H1 (cell line): ENCODE results near the gene AP2A2. TPM values are rescaled to one million over a fixed set of nuclear protein-coding genes. Genes with fewer than 3 reads are reported as not detected.

ENCODE experiments used
- CTCF ChIA-PET: fragments of 300-600 bp; sonication (Branson Sonifier 250); formaldehyde crosslinking; loops from one replicate; lab custom pipeline; 2021; ENCODE audit not compliant: partially characterized antibody; lab: Charles Lee
- POLR2A ChIA-PET: fragments of 300-600 bp; sonication (Branson Sonifier 250); formaldehyde crosslinking; loops from one replicate; lab custom pipeline; 2021; ENCODE audit warnings: inconsistent platforms; ENCODE audit not compliant: partially characterized antibody; lab: Charles Lee
- DNase-seq, 2 experiments: peaks; one replicate each; pipeline versions ENCODE4 v3.0.0 to v3.0.0-alpha.2; 2010 to 2022; ENCODE audit warnings: low spot score in 2 of 2, low read depth in 1 of 2, mixed read lengths in 1 of 2
- FAIRE-seq: peaks from 2 replicates; lab custom pipeline; 2011; peaks lifted over from hg19 to GRCh38; lab: Jason Lieb, UNC
- H2AFZ ChIP-seq: 2 replicates; pipeline ENCODE4 v1.8.1; 2012; ENCODE audit warnings: low read length, inconsistent platforms
- H2AK5ac ChIP-seq: 2 replicates; pipeline ENCODE4 v1.6.1; 2013; ENCODE audit warnings: low read depth, low read length
- H2BK120ac ChIP-seq: replicated peaks from 2 replicates; pipeline ENCODE3; 2013; ENCODE audit warnings: low read depth, low read length, inconsistent platforms
- H2BK12ac ChIP-seq: 2 replicates; pipeline ENCODE4 v1.6.1; 2013; ENCODE audit warnings: low read depth, low read length
- H2BK15ac ChIP-seq: 2 replicates; pipeline ENCODE4 v1.6.1; 2013; ENCODE audit warnings: low read length
- H2BK20ac ChIP-seq: 2 replicates; pipeline ENCODE4 v1.6.1; 2013; ENCODE audit warnings: low read length
- H2BK5ac ChIP-seq: 2 replicates; pipeline ENCODE4 v1.6.1; 2013; ENCODE audit warnings: low read depth, low read length
- H3K14ac ChIP-seq: 2 replicates; pipeline ENCODE4 v1.6.1; 2013; ENCODE audit warnings: inconsistent platforms; ENCODE audit not compliant: insufficient read length
- H3K18ac ChIP-seq: 2 replicates; pipeline ENCODE4 v1.6.1; 2013; ENCODE audit warnings: low read length; ENCODE audit errors: extremely low read depth
- H3K23ac ChIP-seq: 2 replicates; pipeline ENCODE4 v1.6.1; 2013; ENCODE audit warnings: inconsistent platforms; ENCODE audit not compliant: insufficient read length
- H3K23me2 ChIP-seq: 2 replicates; pipeline ENCODE4 v1.6.1; 2013; ENCODE audit warnings: low read depth, low read length
- H3K27ac ChIP-seq: 2 replicates; pipeline ENCODE4 v1.6.1; 2011; ENCODE audit warnings: low read depth, low read length, inconsistent platforms
- H3K27me3 ChIP-seq, 4 experiments: replicated peaks in 1 of 4; 1 replicate in 1 of 4; 2 replicates in 3 of 4; pipeline versions ENCODE4 v1.6.1 to v1.8.1; 2011 to 2013; ENCODE audit warnings: low read length in 3 of 4, mild to moderate bottlenecking in 3 of 4, inconsistent platforms in 2 of 4, mixed read lengths in 2 of 4, moderate library complexity in 1 of 4; ENCODE audit not compliant: control insufficient read depth in 3 of 4, insufficient read depth in 3 of 4; ENCODE audit errors: extremely low read depth in 1 of 4
- H3K36me3 ChIP-seq, 4 experiments: 2 replicates each; pipeline versions ENCODE4 v1.6.1 to v1.8.1; 2011 to 2013; ENCODE audit warnings: mild to moderate bottlenecking in 4 of 4, low read length in 3 of 4, moderate library complexity in 2 of 4, control low read depth in 1 of 4, inconsistent platforms in 1 of 4; ENCODE audit not compliant: insufficient read depth in 4 of 4, control insufficient read depth in 2 of 4
- H3K4ac ChIP-seq: replicated peaks from 2 replicates; pipeline ENCODE3; 2013; ENCODE audit warnings: low read length, low read depth, mixed read lengths, inconsistent platforms; ENCODE audit not compliant: insufficient read length
- H3K4me1 ChIP-seq, 4 experiments: replicated peaks in 1 of 4; 1 replicate in 1 of 4; 2 replicates in 3 of 4; pipeline versions ENCODE4 v1.6.1 to v1.8.1; 2011 to 2013; ENCODE audit warnings: low read length in 3 of 4, inconsistent platforms in 2 of 4, mixed read lengths in 1 of 4; ENCODE audit not compliant: insufficient read depth in 4 of 4, control insufficient read depth in 3 of 4
- H3K4me2 ChIP-seq, 2 experiments: 2 replicates each; pipeline versions ENCODE4 v1.6.1 to v1.8.1; 2011 to 2013; ENCODE audit warnings: low read depth in 2 of 2, low read length in 2 of 2, control low read depth in 1 of 2, inconsistent platforms in 1 of 2, mild to moderate bottlenecking in 1 of 2; ENCODE audit not compliant: insufficient read depth in 1 of 2
- H3K4me3 ChIP-seq, 4 experiments: fragments of 200-600, 300-600 bp in 1 of 4; sonication (generic), shearing (Covaris generic), sonication (Bioruptor Twin) in 1 of 4; 2 replicates each; pipeline versions ENCODE4 v1.5.1 to v1.8.1; 2011 to 2016; ENCODE audit warnings: low read length in 4 of 4, low read depth in 3 of 4, control low read depth in 2 of 4, inconsistent platforms in 2 of 4, mild to moderate bottlenecking in 2 of 4, mixed read lengths in 1 of 4, moderate library complexity in 1 of 4; ENCODE audit not compliant: insufficient read depth in 2 of 4; ENCODE audit errors: extremely low read depth in 1 of 4
- H3K56ac ChIP-seq: replicated peaks from 2 replicates; pipeline ENCODE3; 2013; ENCODE audit warnings: low read depth, mild to moderate bottlenecking, mixed read lengths, low read length, inconsistent platforms; ENCODE audit not compliant: insufficient read length
- H3K79me1 ChIP-seq: 2 replicates; pipeline ENCODE4 v1.6.1; 2013; ENCODE audit warnings: low read depth, low read length, control low read depth
- H3K79me2 ChIP-seq, 2 experiments: 2 replicates each; pipeline versions ENCODE4 v1.6.1 to v1.8.1; 2012 to 2013; ENCODE audit warnings: low read length in 2 of 2, mild to moderate bottlenecking in 2 of 2, inconsistent platforms in 1 of 2; ENCODE audit not compliant: insufficient read depth in 2 of 2, control insufficient read depth in 1 of 2
- H3K9ac ChIP-seq, 4 experiments: replicated peaks in 1 of 4; 1 replicate in 1 of 4; 2 replicates in 3 of 4; pipeline versions ENCODE4 v1.6.1 to v1.8.1; 2011 to 2013; ENCODE audit warnings: low read depth in 3 of 4, low read length in 3 of 4, control low read depth in 2 of 4, mild to moderate bottlenecking in 2 of 4, moderate library complexity in 2 of 4, inconsistent platforms in 1 of 4; ENCODE audit errors: extremely low read depth in 1 of 4
- H3K9me3 ChIP-seq, 2 experiments: 2 replicates each; pipeline versions ENCODE4 v1.6.1 to v1.8.1; 2012 to 2013; ENCODE audit warnings: mild to moderate bottlenecking in 2 of 2, moderate library complexity in 2 of 2, control low read depth in 1 of 2, inconsistent platforms in 1 of 2, low read depth in 1 of 2, low read length in 1 of 2, mixed read lengths in 1 of 2; ENCODE audit not compliant: insufficient read depth in 2 of 2
- H4K20me1 ChIP-seq, 2 experiments: replicated peaks in 1 of 2; 2 replicates each; pipeline versions ENCODE3 to v1.8.1; 2011 to 2013; ENCODE audit warnings: inconsistent platforms in 2 of 2, low read length in 2 of 2, mild to moderate bottlenecking in 1 of 2; ENCODE audit not compliant: insufficient read depth in 2 of 2, control insufficient read depth in 1 of 2
- H4K5ac ChIP-seq: 2 replicates; pipeline ENCODE4 v1.6.1; 2013; ENCODE audit warnings: low read length, low read depth, mixed read lengths, inconsistent platforms; ENCODE audit not compliant: insufficient read length
- H4K8ac ChIP-seq: 2 replicates; pipeline ENCODE4 v1.8.0; 2013; ENCODE audit warnings: mild to moderate bottlenecking, moderate library complexity, low read length, inconsistent platforms; ENCODE audit not compliant: insufficient read depth; ENCODE audit errors: extremely low read depth
- H4K91ac ChIP-seq: replicated peaks from 2 replicates; pipeline ENCODE3; 2013; ENCODE audit warnings: low read length, mixed read lengths, inconsistent platforms; ENCODE audit not compliant: insufficient read length
- ATF3 ChIP-seq: IDR thresholded peaks from 2 replicates; pipeline ENCODE4 v1.6.1; 2011; ENCODE audit warnings: low read depth, mild to moderate bottlenecking, low read length; ENCODE audit not compliant: insufficient read depth
- MAX ChIP-seq: IDR thresholded peaks from 2 replicates; pipeline ENCODE4 v1.6.1; 2012; ENCODE audit warnings: inconsistent platforms
- WGBS, 2 experiments: shearing (Covaris generic) in 1 of 2; methylation state at CpG; one replicate each; pipeline versions ENCODE4 v1.1.6 to v1.1.7; 2013 to 2015; ENCODE audit warnings: low lambda C conversion rate in 2 of 2, mixed read lengths in 2 of 2, inconsistent platforms in 1 of 2, low coverage in 1 of 2, missing lambda C conversion rate in 1 of 2; ENCODE audit not compliant: insufficient replicate concordance in 2 of 2, insufficient coverage in 1 of 2, insufficient read length in 1 of 2; ENCODE audit errors: extremely low coverage in 1 of 2, missing lambda C conversion rate in 1 of 2; 5-methylcytosine and 5-hydroxymethylcytosine counted together
- polyA plus RNA-seq, 7 experiments: library from polyadenylated mRNA; depleted of rRNA in 3 of 7; stranded (reverse) in 5 of 7; unstranded in 2 of 7; fragments of >200 nt in 5 of 7; fragments of 200-250 nt in 2 of 7; gene quantifications; 1 replicate in 5 of 7; 2 replicates in 1 of 7; 4 replicates in 1 of 7; pipeline versions ENCODE4 v1.2.1 to v1.2.3, GENCODE V29; 2011 to 2013; ENCODE audit warnings: missing spikeins in 2 of 7, mixed read lengths in 2 of 7
- total RNA-seq: library from RNA; stranded (reverse); fragmentation: NEBNext Ultra II Directional; extraction: Animal tissue kit (Norgen Biotek cat#: 25700); gene quantifications from 2 replicates; pipeline ENCODE4 v1.2.1, GENCODE V29; 2021

The AP2A2 gene
- total and polyA plus RNA-seq, 2 of the 8 experiments (the other 6 are each of a cell fraction or from before 2014, with no cell fraction given): 50.0 to 65.0 TPM

- peak overlapping the region; percentile 22 for H4K91ac ChIP-seq
- H4K5ac ChIP-seq: no peak overlapping the region
- H3K79me1 ChIP-seq: peaks cover 13% of the 10 kb centered on the region
- H3K36me3 ChIP-seq: peaks cover 0 to 3% (median 1%) of the 10 kb centered on the region in 4 experiments; a peak in 2 of 8 replicates
- no peak overlapping the region for H2AFZ ChIP-seq
- H3K23me2 ChIP-seq: peaks cover 3% of the 10 kb centered on the region; the same call in 1 of the 2 replicates
- H3K4me3 ChIP-seq: peak overlapping the region in 1 of 4 experiments; percentile 11; a peak in 1 of 8 replicates
- H2BK12ac ChIP-seq: peak overlapping the region; percentile 87
- H3K4ac ChIP-seq: peak overlapping the region; percentile 83
- no peak overlapping the region for H3K14ac ChIP-seq
- no peaks in the 10 kb centered on the region for H3K9me3 ChIP-seq
- peaks cover 3 to 14% of the 10 kb centered on the region in 2 experiments for H4K20me1 ChIP-seq
- DNase-seq: no peak
- no peak overlapping the region for H2BK120ac ChIP-seq
- H2BK5ac ChIP-seq: peak overlapping the region; percentile 83
- H3K27ac ChIP-seq: no peak overlapping the region
- H3K4me1 ChIP-seq: peaks cover 17 to 37% (median 27%) of the 10 kb centered on the region in 4 experiments
- H3K18ac ChIP-seq: peak overlapping the region; percentile 38
- no peak overlapping the region for H3K56ac ChIP-seq
- CTCF ChIA-PET: interaction anchor here (0.6 to 2.5 kb wide), 8 partner anchors 11 to 45 kb away, joined by 3 to 8 read pairs (median 3); partner anchors contain the start of gene AP2A2
- H3K9ac ChIP-seq: no peak overlapping the region; a peak in 2 of 7 replicates
- H4K8ac ChIP-seq: no peak overlapping the region; the same call in 1 of the 2 replicates
- H3K4me2 ChIP-seq: peak overlapping the region; percentile 2 to 33; a peak in 2 of 4 replicates
- TF ChIP-seq ATF3: no peak
- 0 out of 2 replicates have a peak, but pooled peaks have one; percentile 16 for TF ChIP-seq MAX
- peak overlapping the region; percentile 98; the same call in 1 of the 2 replicates for H2AK5ac ChIP-seq
- H3K79me2 ChIP-seq: peaks cover 0 to 78% of the 10 kb centered on the region in 2 experiments
- no peak overlapping the region for H3K23ac ChIP-seq
- H2BK20ac ChIP-seq: peak overlapping the region; percentile 72
- peak overlapping the region; percentile 88; the same call in 1 of the 2 replicates for H2BK15ac ChIP-seq
- peak; percentile 95 for FAIRE-seq
- WGBS, 2 experiments: 80% methylated on average over 11 of the region's 11 CpGs; no CpG with 5 or more reads in 1 of the 2 experiments
- H3K27me3 ChIP-seq: no peaks in the 10 kb centered on the region
- POLR2A ChIA-PET: interaction anchor here (1.1 to 1.4 kb wide), 5 partner anchors 8 to 111 kb away, joined by 3 to 8 read pairs (median 4); no protein-coding TSS in a partner anchor
Measured at GRCh38 chr11:940496-941135, 14.9 kb downstream of the AP2A2 start.
